Naive B cell (primary cell): ENCODE results near the gene GEMIN2. TPM values are rescaled to one million over a fixed set of nuclear protein-coding genes. Genes with fewer than 3 reads are reported as not detected.

ENCODE experiments used
- ATAC-seq, 2 donors: fragments of 150-1000 bp; cut with Tn5 transposase; 2 replicates each; pipeline ENCODE4 v1.10.0; 2021; ENCODE audit warnings: low read depth in 2 of 2, mild to moderate bottlenecking in 2 of 2, moderate library complexity in 2 of 2
- DNase-seq: peaks from one replicate; pipeline ENCODE4 v3.0.0; 2022
- H3K27ac Mint-ChIP-seq, 6 donors: one replicate each; pipeline ENCODE4 v1.8.0; 2020 to 2022; ENCODE audit warnings: mild to moderate bottlenecking in 6 of 6, mixed read lengths in 6 of 6, moderate library complexity in 5 of 6, inconsistent platforms in 2 of 6
- H3K27me3 Mint-ChIP-seq, 3 donors: one replicate each; pipeline ENCODE4 v1.8.0; 2021 to 2022; ENCODE audit warnings: mixed read lengths in 3 of 3, mild to moderate bottlenecking in 1 of 3
- H3K36me3 Mint-ChIP-seq, 2 donors: one replicate each; pipeline ENCODE4 v1.8.0; 2020 to 2022; ENCODE audit warnings: mixed read lengths in 2 of 2, inconsistent platforms in 1 of 2, mild to moderate bottlenecking in 1 of 2
- H3K4me1 Mint-ChIP-seq, 3 donors: one replicate each; pipeline ENCODE4 v1.8.0; 2020 to 2022; ENCODE audit warnings: mixed read lengths in 3 of 3, inconsistent platforms in 1 of 3, mild to moderate bottlenecking in 1 of 3, moderate library complexity in 1 of 3
- H3K4me3 Mint-ChIP-seq, 8 donors: one replicate each; pipeline ENCODE4 v1.8.0; 2020 to 2022; ENCODE audit warnings: mild to moderate bottlenecking in 8 of 8, mixed read lengths in 8 of 8, moderate library complexity in 8 of 8, inconsistent platforms in 2 of 8
- H3K9me3 Mint-ChIP-seq, 7 donors: one replicate each; pipeline ENCODE4 v1.8.0; 2020 to 2022; ENCODE audit warnings: mixed read lengths in 7 of 7, mild to moderate bottlenecking in 5 of 7, inconsistent platforms in 2 of 7, moderate library complexity in 1 of 7
- polyA plus RNA-seq, 6 donors: library from polyadenylated mRNA; unstranded; fragments of 300-500 nt; fragmentation: Illumina TruSeq; gene quantifications; one replicate each; pipeline ENCODE4 v1.2.3, GENCODE V29; 2021; ENCODE audit warnings: low read depth in 6 of 6

Gene GEMIN2
- polyA plus RNA-seq, 6 donors from 2014 or later, result 12.9 to 23.9 (median 14.6) TPM

DNA sequence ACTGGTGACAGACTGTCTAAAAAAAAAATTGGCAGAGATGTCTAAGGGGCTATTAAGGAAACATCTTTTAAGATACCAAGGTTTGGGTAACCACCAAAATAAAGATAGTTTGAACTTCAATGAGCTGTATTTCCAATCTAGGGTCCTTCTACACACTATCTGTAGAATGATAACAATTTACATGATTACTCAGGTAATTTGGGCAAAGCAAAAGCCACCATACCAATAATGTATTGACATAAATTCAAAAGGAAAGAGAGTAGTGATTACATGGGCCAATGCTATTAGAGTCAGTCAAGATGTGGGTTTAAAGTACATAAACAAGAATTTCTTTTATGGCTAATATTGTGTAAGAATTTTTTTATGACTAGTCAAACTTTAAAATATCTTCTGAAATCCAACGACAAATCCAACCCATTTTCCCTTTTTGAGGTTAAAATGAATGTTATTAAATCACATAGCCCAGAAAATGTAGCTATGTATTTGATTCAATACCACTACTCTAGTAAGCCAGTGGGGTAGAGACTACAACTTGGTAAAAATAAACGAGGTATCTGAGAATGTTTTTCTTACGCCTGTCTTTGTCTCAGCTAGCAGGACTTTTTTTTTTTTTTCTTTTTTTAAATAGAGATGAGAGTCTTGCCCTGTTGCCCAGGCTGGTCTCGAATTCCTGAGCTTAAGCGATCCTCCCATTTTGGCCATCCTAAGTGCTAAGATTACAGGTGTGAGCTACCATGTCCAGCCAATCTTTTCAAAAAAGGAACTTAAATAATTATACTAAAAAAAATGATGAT lies 71.3 kb downstream of the GEMIN2 start:
- H3K36me3 Mint-ChIP-seq, result peaks cover 0 to 5% of the 10 kb centered on the region in 2 donors
- no peak overlapping the region for H3K4me3 Mint-ChIP-seq
- H3K27ac Mint-ChIP-seq, result peak overlapping the region in 3 of 6 donors; percentile 22 to 83 (median 80)
- no peaks in the 10 kb centered on the region for H3K9me3 Mint-ChIP-seq
- H3K4me1 Mint-ChIP-seq, result peaks cover 3 to 11% (median 6%) of the 10 kb centered on the region in 3 donors
- DNase-seq (no peak), ATAC-seq (no peak)
- no peaks in the 10 kb centered on the region for H3K27me3 Mint-ChIP-seq

Other genes with a start within 250 kb of the GEMIN2 start
- 10 to 100 TPM; 25.4 to 32.4 (median 28.9) TPM for gene SEC23A, start 11.1 kb upstream of the GEMIN2 start, polyA plus RNA-seq
- 10 to 100 TPM in 5 of 6 donors, 1 to 10 TPM in 1; 9.4 to 15.0 (median 11.9) TPM for gene TRAPPC6B, start 56.0 kb downstream of the GEMIN2 start, polyA plus RNA-seq
- 10 to 100 TPM; 18.6 to 42.5 (median 24.7) TPM for gene PNN, start 60.9 kb downstream of the GEMIN2 start, polyA plus RNA-seq
- gene MIA2, start 119.6 kb downstream of the GEMIN2 start, polyA plus RNA-seq, result 10 to 100 TPM; 16.2 to 27.3 (median 23.7) TPM